GM12891 (cell line): ENCODE data around the gene TET3.

Source experiments
- POLR2A ChIP-seq: IDR thresholded peaks from 2 replicates; pipeline ENCODE4 v1.6.1; 2011; ENCODE audit warnings: low read depth, low read length, control low read depth
- TAF1 ChIP-seq: IDR thresholded peaks from 2 replicates; pipeline ENCODE4 v1.6.1; 2011; ENCODE audit warnings: low read depth, low read length, control low read depth

GRCh38 chr2:73970850-73971471 lies 13.7 kb upstream of the TET3 start:
- TF ChIP-seq POLR2A (no peak), TAF1 (no peak)
